Measurements from ENCODE around the gene KIF24. TPM values are rescaled to one million over a fixed set of nuclear protein-coding genes. Genes with fewer than 3 reads are reported as not detected.

The KIF24 gene
- total and polyA plus RNA-seq, 2 of the 8 experiments (the other 6 are each of a cell fraction or from before 2014, with no cell fraction given): 2.7 to 3.9 TPM

GRCh38 chr9:34376596-34377403, 47.7 kb upstream of the KIF24 start, which contains the start of gene MYORG (continued):
- TF ChIP-seq CHD7 (IDR thresholded peaks at IDR 0.05; ENCODE audit: insufficient replicate concordance, low read length) (no peak), SIN3A (conservative IDR thresholded peaks at IDR 0.05 in 1 of 2, IDR thresholded peaks at IDR 0.05 in 1 of 2; ENCODE audit: low read depth in 1 of 2, low read length in 2 of 2) (0 out of 4 replicates have a peak, but pooled peaks of 1 of the 2 experiments have one; percentile 35), CEBPB (IDR thresholded peaks at IDR 0.05; ENCODE audit: low read depth, low read length) (no peak), RXRA (IDR thresholded peaks at IDR 0.05; ENCODE audit: insufficient read depth, low read depth, low read length) (no peak), KDM5A (IDR thresholded peaks at IDR 0.05; ENCODE audit: low read length) (no peak), TEAD4 (IDR thresholded peaks at IDR 0.05; ENCODE audit: low read depth, low read length) (peak; percentile 56; the same call in 1 of the 2 replicates), SIRT6 (IDR thresholded peaks at IDR 0.05; ENCODE audit: low read length) (no peak), TAF7 (optimal IDR thresholded peaks at IDR 0.05; ENCODE audit: borderline replicate concordance, low read depth, low read length) (no peak), CTBP2 (IDR thresholded peaks at IDR 0.05; ENCODE audit: borderline replicate concordance, insufficient read depth, insufficient read length, low read length) (no peak)

Data from H1 (cell line).